ENCODE results near the gene FAM180B.

FAM180B gene

GRCh38 chr11:47566149-47566698 is 20.3 kb upstream of the FAM180B start:
- DNase-seq (ENCODE audit: low read depth in 2 of 2): no peak

- no peak for DNase-seq (ENCODE audit: low read depth in 2 of 2)
These were observed 16.8 kb upstream of the FAM180B start for GRCh38 chr11:47569646-47570045.

GRCh38 chr11:47570651-47571356 is 15.7 kb upstream of the FAM180B start:
- no peak for DNase-seq (ENCODE audit: low read depth in 2 of 2)

DNA sequence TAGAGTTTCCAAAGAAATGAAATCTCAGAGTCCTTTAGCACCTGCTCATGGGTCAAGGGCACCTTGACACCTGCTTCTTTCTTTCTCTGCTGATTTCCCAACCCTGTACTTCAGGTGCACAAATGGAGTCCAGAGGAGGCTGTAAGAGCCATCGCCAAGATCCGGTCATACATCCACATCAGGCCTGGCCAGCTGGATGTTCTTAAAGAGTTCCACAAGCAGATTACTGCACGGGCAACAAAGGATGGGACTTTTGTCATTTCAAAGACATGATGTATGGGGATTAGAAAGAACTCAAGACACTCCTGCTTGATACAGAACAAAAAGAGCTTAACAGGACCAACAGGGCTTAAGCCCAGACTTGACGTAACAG is 15.1 kb upstream of the FAM180B start:
- no peak for DNase-seq (ENCODE audit: low read depth in 2 of 2)

GRCh38 chr11:47571895-47572294 is 14.6 kb upstream of the FAM180B start:
- DNase-seq (ENCODE audit: low read depth in 2 of 2): no peak

- no peak for DNase-seq (ENCODE audit: low read depth in 2 of 2)
These were observed 13.7 kb upstream of the FAM180B start for GRCh38 chr11:47572715-47573255.

DNA sequence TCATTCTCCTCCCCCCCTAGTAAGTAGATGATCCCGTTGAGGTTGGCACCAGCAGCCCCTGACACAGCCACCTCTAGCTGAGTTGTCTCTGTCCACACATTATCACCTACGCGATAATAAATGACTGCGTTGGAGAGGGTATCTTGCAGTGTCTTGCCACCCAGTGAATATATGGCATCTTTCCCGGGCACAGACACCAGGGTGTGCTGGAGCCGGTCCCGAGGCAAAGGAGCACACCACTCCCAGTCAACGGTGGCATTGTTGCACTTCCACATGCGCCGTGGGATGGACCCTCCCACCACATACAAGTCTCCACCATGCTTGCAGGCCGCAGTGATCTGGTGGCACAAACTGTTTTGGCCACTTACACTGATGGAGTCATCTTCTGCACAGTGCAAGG is 13.2 kb upstream of the FAM180B start:
- no peak for DNase-seq (ENCODE audit: low read depth in 2 of 2)

DNA sequence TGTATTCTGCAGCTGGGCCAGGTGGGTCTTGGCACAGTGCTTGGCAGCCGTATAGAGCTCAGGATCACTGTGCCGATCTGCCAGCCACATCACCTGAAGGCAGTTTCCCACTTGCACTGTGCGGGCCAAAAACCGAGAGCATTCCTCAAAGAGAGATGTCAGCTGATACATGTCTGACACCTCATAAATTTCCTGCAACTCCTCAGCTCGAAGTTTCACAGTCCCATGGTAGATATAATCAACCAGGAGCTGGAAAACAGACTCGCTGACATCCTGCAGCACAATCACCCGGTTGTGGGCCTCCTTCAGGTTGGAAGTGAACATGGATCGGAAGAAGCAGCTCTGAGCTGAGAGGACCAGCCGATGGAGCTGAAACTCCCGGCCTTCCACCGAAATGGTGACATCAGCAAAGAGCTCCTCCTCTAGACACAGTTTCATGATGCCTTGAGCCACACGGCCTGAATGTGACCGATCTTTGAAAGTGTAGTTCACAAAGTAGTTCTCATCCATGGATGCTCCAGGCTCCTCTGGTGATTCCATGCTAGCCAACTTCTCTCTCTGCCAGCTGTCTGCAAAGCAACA is 8.9 kb upstream of the FAM180B start:
- DNase-seq (ENCODE audit: low read depth in 2 of 2): no peak

DNA sequence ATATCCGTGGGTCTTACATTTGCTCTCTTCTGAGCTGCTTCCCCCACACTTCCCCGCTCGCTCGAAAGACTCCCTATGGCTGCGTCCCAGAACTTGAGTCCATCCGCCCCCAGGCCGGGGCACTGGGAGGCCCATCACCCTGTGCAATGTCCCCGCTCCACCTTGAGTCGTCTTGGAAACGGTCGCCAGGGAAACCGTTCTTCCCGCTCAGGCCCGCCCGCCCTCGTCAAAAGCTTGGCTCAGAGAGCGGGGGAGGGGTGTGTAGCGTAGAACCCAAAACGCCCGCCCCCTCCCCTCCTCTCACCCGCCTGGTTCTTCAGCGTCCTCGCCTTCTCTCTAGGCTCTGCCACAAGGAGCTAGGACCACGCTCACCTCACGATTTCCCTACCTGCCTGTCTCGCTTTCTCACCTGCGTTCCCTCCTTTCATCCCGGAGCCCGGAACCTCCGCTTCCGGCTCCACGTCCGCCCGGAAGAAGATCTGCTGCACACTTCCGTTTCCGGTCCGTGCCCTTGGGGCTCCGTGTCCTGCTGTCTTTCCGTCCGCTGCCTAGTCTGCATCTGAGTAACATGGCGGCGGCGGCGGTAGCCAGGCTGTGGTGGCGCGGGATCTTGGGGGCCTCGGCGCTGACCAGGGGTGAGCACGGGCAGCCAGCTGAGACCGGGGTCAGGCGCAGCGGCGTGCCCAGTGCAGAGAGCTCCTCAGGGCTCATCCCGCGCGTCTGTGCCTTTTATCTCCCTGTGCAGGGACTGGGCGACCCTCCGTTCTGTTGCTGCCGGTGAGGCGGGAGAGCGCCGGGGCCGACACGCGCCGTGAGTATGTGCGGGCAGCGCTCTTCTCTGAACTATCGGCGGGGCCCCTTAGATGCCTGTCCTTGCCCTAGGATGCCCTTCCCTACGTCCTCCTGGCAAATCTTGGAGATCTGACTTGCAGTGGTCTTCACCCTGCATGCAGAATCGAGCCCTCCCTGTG is 7.7 kb upstream of the FAM180B start, which contains the start of the genes KBTBD4 and NDUFS3:
Gene KBTBD4 (minus strand): TSS at position 447 of the 971 bp plus-strand sequence. CDS start 19 bp downstream, at position 428.
Gene NDUFS3 (plus strand): TSS at position 551 of the 971 bp plus-strand sequence. CDS start 18 bp downstream, at position 569.
- DNase-seq (ENCODE audit: low read depth in 2 of 2): peak; percentile 74 to 79

DNA sequence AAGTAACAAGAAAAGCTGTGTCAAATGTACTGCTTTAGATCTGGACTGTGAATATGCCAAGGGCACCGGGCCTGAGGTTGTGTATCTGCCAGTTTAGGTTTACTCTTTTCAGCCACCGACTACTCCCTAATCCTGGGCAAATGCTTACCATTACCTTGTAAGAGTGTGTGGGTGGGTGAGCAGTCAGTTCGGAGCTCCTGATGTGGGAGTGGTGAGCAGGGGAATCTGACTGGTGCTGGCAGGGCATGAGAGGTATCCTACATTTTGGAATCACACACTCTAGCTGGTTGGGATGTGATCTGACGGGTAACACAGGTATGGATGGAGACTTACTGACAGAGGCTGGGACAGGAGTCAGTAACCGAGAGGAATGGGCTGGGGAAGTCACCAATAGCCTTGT is 2.6 kb upstream of the FAM180B start:
- DNase-seq (ENCODE audit: low read depth in 2 of 2): no peak

DNA sequence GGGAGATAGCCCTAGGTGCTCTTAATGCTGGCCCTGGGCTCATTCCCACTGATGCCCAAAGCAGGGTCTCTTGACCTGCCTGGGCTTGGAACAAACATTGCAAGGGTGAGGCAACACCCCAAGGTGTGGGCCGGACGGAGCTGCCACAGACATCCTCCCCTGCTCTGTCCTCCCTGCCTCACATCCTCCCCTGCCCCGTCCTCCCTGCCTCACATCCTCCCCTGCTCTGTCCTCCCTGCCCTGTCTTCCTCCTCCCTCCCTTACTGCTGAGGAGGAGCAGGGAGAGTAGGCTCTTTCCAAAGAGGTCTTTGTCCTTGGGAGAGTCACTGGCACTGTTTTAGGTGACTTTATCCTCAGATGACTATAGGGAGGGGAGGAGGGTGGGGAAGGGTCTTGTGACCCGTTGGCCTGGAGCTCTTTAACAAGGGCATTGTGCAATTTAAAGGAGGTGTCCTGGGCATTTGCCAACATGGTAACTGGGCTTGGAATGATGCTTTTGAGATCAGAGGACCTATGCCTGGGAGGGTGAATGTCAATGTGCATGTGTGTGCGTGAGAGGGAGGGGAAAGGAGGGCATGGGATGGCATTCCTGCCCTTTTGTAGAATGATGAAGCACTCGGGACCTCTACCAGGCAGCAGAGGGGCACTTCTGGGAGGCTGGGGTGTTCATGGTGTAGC is 700 bp downstream of the FAM180B start:
- DNase-seq (ENCODE audit: low read depth in 2 of 2): no peak

DNA sequence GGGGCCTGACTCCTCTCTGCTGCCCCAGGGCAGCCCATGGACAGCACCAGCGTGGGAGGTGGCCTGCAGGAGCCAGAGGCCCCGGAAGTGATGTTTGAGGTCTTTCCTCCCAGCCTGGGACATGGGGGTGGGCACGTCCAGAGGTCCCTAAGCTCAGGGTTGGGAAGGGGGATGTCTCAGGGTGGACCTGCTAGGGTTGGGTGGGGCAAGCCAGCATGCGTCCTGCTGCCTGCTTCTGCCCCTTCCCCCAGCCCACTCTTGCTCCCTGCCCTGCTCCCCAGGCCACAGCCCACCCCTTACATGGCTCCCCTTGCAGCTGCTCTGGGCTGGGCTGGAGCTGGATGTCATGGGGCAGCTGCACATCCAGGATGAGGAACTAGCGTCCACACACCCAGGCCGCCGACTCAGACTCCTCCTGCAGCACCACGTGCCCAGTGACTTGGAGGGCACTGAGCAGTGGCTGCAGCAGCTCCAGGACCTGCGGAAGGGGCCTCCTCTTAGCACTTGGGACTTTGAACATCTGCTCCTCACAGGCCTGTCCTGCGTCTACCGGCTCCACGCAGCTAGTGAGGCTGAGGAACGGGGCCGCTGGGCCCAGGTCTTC is 1.3 kb downstream of the FAM180B start:
- DNase-seq (ENCODE audit: low read depth in 2 of 2): no peak

- no peak for DNase-seq (ENCODE audit: low read depth in 2 of 2)
These were observed 2.6 kb downstream of the FAM180B start for GRCh38 chr11:47589118-47589517.

DNA sequence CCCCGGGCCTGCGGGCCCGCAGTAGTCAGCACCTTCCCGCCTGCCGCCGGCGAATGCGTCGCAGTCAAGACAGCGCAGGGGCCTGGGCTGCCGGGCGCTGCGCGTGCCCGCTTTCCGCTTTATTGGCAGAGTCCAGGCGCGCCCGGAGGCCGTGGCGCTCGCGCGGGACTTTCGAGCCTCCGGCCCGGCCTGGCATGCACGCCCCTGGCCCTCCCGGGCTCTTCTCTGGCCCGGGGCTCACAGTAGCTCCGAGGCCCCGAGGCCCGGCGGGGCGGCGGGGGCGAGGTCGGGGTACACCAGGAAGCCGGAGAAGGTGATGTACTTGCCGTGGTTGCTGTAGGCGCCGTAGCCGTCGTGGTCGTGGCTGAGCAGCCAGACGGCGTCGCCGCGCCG is 3.1 kb downstream of the FAM180B start:
- no peak for DNase-seq (ENCODE audit: low read depth in 2 of 2)

DNA sequence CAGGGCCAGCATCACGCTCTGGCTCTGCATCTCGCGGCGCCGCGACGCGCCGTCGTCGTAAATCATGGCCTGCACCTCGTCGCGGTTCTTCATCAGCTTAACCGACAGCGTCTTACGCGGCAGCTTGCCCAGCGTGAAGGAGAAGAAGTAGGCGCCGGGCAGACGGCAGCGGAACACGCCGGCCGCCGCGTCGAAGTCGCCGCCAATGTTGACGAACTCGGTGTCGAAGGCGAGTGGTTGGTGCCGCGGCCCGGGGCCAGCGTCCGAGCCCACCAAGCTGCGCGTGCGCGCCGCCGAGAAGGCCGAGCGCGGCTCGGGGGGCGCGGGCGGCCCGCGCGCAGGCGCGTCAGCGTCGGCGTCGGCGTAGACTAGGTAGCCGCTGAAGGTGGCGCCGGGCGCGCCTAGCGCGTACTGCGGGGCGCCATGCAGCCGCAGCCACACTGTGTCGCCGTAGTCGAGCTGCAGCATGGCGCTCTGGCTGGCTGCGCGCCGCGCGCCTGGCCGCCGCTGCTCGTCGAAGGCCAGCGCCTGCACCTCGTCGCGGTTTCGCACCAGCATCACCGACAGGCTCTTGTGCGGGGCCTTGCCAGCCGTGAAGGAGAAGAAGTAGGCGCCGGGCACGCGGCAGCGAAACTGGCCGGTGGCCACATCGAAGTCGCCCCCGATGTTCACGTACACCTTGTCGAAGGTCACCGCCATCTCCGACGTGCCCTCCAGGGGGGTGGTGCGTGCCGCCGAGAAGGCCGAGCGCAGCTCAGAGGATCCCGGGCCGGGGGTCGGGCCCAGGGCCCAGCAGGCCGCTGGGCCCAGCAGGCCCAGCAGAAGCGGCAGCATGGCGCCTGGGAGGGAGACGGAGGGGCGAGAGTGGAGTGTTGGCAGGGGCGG is 3.7 kb downstream of the FAM180B start:
- DNase-seq (ENCODE audit: low read depth in 2 of 2): no peak

DNA sequence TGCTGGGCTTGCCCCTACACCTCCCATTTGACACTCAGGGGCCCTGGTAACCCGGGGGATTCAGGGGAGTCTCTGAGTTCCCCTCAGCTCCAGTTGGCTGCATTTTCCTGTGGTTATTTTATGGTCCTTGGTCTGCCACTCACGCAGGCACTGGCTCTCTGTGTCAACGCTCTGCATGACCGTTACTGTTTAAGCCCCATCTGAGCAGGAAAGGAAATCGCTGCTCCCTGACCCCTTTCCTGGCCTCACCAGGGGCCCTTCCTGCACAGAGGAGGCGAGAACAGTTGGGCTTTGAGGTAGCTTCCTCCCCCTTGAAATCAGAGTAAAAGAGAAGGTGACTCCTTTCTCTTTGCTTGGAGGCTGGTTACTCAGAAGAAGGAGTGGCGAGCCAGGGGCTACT is 5.3 kb downstream of the FAM180B start:
- no peak for DNase-seq (ENCODE audit: low read depth in 2 of 2)

GRCh38 chr11:47592251-47592650 is 5.8 kb downstream of the FAM180B start:
- no peak for DNase-seq (ENCODE audit: low read depth in 2 of 2)

DNA sequence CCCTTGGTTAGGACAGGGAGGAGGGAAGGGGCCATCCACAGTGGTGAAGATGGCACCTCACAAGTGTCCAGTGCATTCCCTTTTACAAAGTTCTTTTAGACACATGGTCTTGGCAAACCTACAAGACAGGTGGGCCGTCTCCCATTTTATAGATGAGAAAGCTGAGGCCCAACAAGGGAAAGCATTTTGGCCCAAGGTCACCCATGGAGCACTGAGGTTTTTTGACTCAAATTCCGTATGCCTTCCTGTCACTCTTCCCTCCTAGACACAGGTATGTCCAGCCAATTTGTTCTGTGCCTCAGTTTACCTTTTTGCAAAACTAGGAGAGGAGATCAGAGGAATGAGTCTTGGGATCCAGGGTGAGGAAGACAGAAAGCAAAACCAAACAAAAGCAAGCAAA is 6.5 kb downstream of the FAM180B start:
- DNase-seq (ENCODE audit: low read depth in 2 of 2): no peak

- DNase-seq (ENCODE audit: low read depth in 2 of 2): no peak
These were observed 7.0 kb downstream of the FAM180B start for GRCh38 chr11:47593492-47593933.
